Measurements from ENCODE around the gene CRYBA1.
A peak's percentile ranks its signal among the peaks of the same experiment; 100 is the strongest.
"Not testable (repeated sequence)": the region's sequence is repeated elsewhere in the genome, so short reads cannot be mapped to it uniquely, and the experiment has no call there.

CRYBA1 gene

DNA sequence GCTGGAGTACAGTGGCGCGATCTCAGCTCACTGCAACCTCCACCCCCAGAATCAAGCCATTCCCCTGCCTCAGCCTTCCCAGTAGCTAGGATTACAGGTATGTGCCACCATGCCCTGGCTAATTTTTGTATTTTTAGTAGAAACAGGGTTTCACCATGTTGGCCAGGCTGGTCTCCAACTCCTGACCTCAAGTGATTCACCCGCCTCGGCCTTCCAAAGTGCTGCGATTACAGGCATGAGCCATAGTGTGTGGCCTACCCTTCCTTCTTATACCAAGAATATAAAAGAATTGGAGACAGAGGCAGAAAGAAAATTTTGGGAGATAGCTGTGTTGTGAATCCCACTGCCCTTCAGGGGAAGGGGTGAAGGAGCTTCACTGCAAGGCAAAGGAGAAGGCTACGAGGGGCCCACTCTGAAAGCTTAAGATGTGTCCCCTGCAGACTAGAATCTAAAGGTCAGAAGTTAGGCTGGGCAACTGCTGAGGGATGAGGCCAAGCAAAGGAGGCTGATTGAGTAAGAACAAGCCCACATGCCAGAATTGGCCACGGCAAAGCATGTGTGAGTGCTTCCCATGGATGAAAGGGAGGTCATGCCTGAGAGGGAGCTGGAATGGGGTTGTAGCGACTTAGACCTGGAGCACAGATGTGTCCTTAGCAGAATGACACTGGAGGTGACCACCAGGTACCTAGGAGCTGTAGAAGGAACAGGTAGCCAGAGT, 8.4 kb upstream of the CRYBA1 start:
- no peak for DNase-seq (ENCODE audit: low spot score)

DNA sequence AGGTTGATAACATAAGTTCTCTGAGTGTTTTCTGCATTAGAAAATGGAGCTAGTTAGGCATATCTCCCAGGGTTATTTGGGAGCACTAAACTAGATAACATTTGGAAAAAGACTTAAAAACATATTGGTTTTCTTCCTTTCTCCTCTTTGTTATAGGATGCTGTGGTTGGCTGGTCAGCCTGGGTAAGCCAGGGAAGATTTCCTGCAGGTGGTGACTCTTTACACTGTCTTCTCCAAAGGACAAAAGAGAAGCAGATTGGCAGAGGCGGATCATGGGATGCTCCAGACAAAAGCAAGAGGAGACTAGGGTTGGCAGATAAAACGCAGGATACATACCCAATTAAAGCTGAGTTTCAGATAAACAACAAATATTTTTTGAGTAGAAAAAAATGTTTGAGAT, 6.2 kb upstream of the CRYBA1 start:
- DNase-seq (ENCODE audit: low spot score) = no peak

DNA sequence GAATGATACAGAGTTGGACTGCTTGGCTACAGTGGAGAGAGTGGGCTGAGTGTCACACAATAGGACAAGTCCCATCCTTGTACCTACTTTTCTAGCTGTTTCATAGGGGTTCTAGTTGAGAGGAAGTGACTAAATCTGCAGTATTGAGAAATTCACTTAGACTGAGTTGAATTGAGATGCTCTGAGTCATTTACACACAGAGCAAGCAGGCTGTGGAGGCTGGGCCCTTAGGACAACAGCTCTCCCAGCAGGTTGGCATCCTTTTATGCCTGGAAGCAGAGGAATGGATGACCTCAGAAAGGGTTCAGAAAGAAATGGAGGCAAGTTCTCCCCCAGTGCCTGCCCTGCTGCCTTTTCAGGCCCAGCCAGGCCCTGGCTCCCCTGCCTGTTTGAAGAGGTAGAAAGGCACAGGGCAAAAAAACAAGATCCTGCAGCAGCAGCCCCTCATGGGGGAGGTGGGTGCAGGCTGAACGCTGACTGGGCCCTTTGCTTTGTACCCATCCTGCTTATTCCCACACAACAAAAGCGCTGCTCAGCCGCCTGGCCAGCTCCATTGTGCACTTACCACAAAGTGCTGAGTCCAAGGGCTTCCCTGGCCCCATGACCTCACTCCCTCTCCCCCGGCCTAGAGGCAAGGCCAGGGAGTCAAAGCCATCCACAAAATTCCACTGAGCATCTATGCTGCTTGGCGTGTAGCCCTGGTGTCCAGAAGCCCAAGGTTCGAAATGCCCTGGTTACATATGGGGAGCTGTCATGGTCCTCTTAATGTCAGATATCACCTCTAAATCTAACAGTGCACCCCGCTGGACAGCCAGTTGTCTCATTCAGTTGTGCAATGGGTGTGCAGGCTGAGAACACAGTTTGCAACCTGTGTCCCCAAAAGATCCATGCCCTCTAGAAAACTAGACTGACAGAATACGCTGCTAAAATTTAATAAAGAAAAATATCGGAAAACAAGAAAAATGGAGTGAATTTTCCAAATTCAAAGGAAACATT, 5.4 kb upstream of the CRYBA1 start:
- DNase-seq (ENCODE audit: low spot score) = no peak

GRCh38 chr17:29242051-29242450, 4.6 kb upstream of the CRYBA1 start:
- no peak for DNase-seq (ENCODE audit: low spot score)

- no peak for DNase-seq (ENCODE audit: low spot score)
These were observed 3.9 kb upstream of the CRYBA1 start for GRCh38 chr17:29242790-29243189.

GRCh38 chr17:29243792-29244191, 2.9 kb upstream of the CRYBA1 start:
- peak; percentile 77 for DNase-seq (ENCODE audit: low spot score)

DNA sequence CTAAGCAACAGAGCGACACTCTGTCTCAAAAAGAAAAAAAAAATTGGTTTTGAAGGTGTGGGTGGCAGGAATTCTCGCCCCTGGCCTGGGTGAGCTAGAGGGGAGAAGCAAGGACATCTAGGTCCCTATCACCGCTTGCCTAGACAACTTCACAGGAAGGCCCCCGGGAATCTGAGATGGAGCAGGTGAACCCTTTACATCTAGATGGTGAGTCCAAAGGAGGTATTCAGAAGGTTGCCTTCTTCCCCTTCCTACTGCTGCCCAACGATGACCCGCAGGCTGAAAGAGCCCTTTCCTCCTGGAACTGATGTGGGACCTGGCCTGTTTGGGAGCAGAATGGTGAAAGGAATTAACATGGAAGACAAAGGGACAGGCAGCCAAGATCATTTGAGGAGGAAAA, 1.3 kb upstream of the CRYBA1 start:
- DNase-seq (ENCODE audit: low spot score) = no peak

DNA sequence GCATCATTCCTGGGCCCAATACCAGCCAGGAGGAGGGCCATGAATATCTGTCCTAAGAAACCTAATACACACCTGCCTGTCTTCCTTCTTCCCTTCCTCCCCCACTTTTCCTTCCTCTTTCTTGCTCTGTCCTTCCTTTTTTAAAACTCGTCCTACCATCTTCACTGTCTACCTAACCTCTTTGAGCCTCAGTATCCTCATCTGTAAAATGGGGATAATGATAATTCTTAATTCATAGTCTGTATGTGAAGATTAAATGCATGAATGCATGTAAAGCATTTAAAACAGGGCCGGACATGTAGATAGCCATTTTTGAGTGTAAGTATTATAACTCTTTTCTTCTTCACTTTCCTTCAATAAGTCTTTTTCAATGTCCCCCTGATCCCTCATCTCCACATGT, 560 bp downstream of the CRYBA1 start:
- DNase-seq (ENCODE audit: low spot score) = no peak

DNA sequence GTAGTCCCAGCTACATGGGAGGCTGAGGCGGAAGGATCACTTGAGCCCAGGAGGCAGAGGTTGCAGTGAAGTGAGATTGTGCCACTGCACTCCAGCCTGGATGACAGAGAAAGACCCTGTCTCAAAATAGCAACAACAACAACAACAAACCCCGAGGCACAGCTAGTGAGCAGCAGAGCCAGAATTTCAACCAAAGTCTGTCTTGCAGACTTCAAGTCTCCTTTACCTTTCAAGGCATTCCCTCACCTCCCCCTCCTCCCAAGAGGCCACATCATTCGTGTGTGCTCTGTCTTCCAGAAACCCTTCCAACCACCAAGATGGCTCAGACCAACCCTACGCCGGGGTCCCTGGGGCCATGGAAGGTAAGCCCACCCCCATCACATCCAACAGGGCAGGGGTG, 2.2 kb downstream of the CRYBA1 start:
- DNase-seq (ENCODE audit: low spot score) = no peak

DNA sequence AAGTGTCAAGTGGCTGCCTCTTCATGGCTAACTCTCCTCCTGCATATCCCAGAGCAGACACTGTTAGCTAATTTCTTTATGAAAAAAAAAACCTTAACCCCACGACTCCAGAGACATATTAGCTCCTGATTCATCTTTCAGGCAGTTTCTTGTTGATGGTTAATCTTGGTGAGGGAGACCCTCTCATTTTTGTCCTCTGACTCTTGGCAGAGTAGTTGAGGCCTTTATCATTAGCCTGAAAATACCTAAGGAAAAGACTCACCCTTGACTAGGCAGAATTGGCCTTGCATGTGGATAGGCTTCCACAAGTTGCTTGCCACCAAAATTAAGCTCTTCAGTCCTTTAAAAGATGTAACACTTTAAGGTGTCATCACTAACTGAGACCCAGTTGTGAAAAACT, 4.0 kb downstream of the CRYBA1 start:
- DNase-seq (ENCODE audit: low spot score) = no peak

- DNase-seq (ENCODE audit: low spot score) = no peak
These were observed 4.5 kb downstream of the CRYBA1 start for GRCh38 chr17:29251184-29251583.

GRCh38 chr17:29252101-29252791, 5.6 kb downstream of the CRYBA1 start:
- DNase-seq (ENCODE audit: low spot score) = no peak

DNA sequence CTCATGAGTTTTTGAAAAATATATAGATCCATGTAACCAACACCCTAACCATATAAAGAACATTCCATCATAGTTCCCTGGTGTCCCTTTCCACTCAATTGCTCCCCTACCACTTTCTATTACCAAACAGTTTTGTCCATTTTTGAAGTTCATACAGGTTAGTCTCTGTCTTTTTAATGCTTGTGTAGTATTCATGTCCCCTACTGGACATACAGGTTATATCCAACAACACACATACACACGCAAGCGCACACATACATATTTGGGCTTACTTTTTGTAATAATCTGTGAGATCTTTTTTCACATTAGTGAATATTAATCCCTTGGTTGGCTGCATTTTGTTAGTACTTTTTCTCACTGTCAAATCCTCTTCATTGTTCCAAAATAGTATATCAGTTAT, 6.4 kb downstream of the CRYBA1 start:
- no peak for DNase-seq (ENCODE audit: low spot score)

GRCh38 chr17:29255926-29256522, 9.4 kb downstream of the CRYBA1 start:
- DNase-seq (ENCODE audit: low spot score) = no peak

- DNase-seq (ENCODE audit: low spot score) = no peak
These were observed 10.2 kb downstream of the CRYBA1 start for GRCh38 chr17:29256735-29257466.

- no peak for DNase-seq (ENCODE audit: low spot score)
These were observed 11.1 kb downstream of the CRYBA1 start for GRCh38 chr17:29257756-29258155.

DNA sequence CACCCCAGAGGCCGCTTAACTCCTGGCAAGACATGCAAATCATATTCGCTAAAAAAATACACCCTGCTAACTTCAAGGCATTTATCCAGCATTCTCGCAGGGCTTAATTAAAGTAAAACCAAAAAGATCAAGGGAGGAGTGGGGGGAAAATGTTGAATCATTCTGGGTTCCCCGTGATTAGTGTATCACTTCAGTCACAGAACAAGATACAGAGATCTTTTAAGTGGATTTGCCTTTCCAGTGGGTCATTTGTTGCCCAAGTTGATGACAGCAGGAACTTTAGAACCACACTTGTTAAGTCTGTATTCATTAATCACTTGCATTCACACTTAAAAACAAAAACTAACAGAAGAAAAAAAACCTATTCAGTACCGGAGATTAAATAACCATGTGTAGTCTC, 17.3 kb downstream of the CRYBA1 start:
- DNase-seq (ENCODE audit: low spot score) = no peak

- DNase-seq (ENCODE audit: low spot score) = not testable (repeated sequence)
These were observed 25.3 kb downstream of the CRYBA1 start for GRCh38 chr17:29271980-29272379.

GRCh38 chr17:29273924-29274323, 27.3 kb downstream of the CRYBA1 start:
- DNase-seq (ENCODE audit: low spot score) = no peak

GRCh38 chr17:29278692-29279091, 32.0 kb downstream of the CRYBA1 start:
- no peak for DNase-seq (ENCODE audit: low spot score)

- DNase-seq (ENCODE audit: low spot score) = no peak
These were observed 32.9 kb downstream of the CRYBA1 start for GRCh38 chr17:29279397-29280070.
